K562 (cell line): ENCODE data around the gene SIGLEC11. TPM values are rescaled to one million over a fixed set of nuclear protein-coding genes. Genes with fewer than 3 reads are reported as not detected.

Source experiments
- ARID4B ChIP-seq: sonication (generic); formaldehyde crosslinking; IDR thresholded peaks from 2 replicates; pipeline ENCODE4 v1.8.0; 2022; ENCODE audit warnings: mild to moderate bottlenecking, missing genetic modification reagents
- ASH1L ChIP-seq: fragments of 450-650 bp; IDR thresholded peaks from 2 replicates; pipeline ENCODE4 v1.6.1; 2018; ENCODE audit warnings: borderline replicate concordance, mild to moderate bottlenecking, low read depth; ENCODE audit not compliant: partially characterized antibody
- BRD4 ChIP-seq: fragments of 200-600 bp; sonication (generic); IDR thresholded peaks from 2 replicates; pipeline ENCODE4 v1.6.1; 2017; ENCODE audit warnings: inconsistent platforms
- CEBPB ChIP-seq: fragments of 450-650 bp; IDR thresholded peaks from 2 replicates; pipeline ENCODE4 v1.6.1; 2016; ENCODE audit warnings: missing genetic modification characterization, missing compliant biosample characterization
- HBP1 ChIP-seq: fragments of 450-650 bp; formaldehyde crosslinking; IDR thresholded peaks from 2 replicates; pipeline ENCODE4 v1.4.0; 2022; ENCODE audit warnings: missing genetic modification characterization
- HCFC1 ChIP-seq: IDR thresholded peaks from 2 replicates; pipeline ENCODE4 v1.6.1; 2012; ENCODE audit warnings: low read depth, low read length, improper control_type of control experiment
- IRF1 ChIP-seq: sonication (generic); formaldehyde crosslinking; IDR thresholded peaks from 2 replicates; pipeline ENCODE4 v1.8.0; 2022; ENCODE audit warnings: missing genetic modification reagents, mild to moderate bottlenecking, borderline replicate concordance
- MITF ChIP-seq: IDR thresholded peaks from 2 replicates; pipeline ENCODE4 v1.6.1; 2014; ENCODE audit warnings: antibody characterized with exemption
- PHF20 ChIP-seq: fragments of 450-650 bp; IDR thresholded peaks from 2 replicates; pipeline ENCODE4 v1.6.1; 2018; ENCODE audit not compliant: partially characterized antibody
- PHF21A ChIP-seq: fragments of 450-650 bp; IDR thresholded peaks from 2 replicates; pipeline ENCODE4 v1.6.1; 2017; ENCODE audit warnings: low read depth, borderline replicate concordance
- POLR2G ChIP-seq: fragments of 200-400 bp; formaldehyde crosslinking; IDR thresholded peaks from 2 replicates; pipeline ENCODE4 v1.6.1; 2017; ENCODE audit warnings: low read depth, mild to moderate bottlenecking, antibody characterized with exemption, low read length, moderate library complexity
- RFX7 ChIP-seq: fragments of 250-450 bp; sonication (Bioruptor Pico); IDR thresholded peaks from 2 replicates; pipeline ENCODE4 v1.5.1; 2021; ENCODE audit warnings: mild to moderate bottlenecking
- VEZF1 ChIP-seq: fragments of 200-800 bp; sonication (Bioruptor generic); IDR thresholded peaks from 2 replicates; pipeline ENCODE4 v1.6.1; 2017; ENCODE audit warnings: missing genetic modification characterization, missing compliant biosample characterization
- ZBTB2 ChIP-seq: fragments of 450-650 bp; IDR thresholded peaks from 2 replicates; pipeline ENCODE4 v1.6.1; 2016; ENCODE audit warnings: antibody characterized with exemption
- ZKSCAN1 ChIP-seq: fragments of 150-350 bp; IDR thresholded peaks from 2 replicates; pipeline ENCODE4 v1.6.1; 2016; ENCODE audit warnings: low read depth, low read length
- ZNF140 ChIP-seq: fragments of 250-450 bp; sonication (Bioruptor Pico); IDR thresholded peaks from 2 replicates; pipeline ENCODE4 v1.8.0; 2021; ENCODE audit warnings: moderate library complexity, mild to moderate bottlenecking, inconsistent platforms
- ZNF239 ChIP-seq: fragments of 250-450 bp; sonication (Bioruptor Pico); IDR thresholded peaks from 2 replicates; pipeline ENCODE4 v1.4.0; 2020; ENCODE audit warnings: mild to moderate bottlenecking
- polyA plus RNA-seq, 8 experiments: library from polyadenylated mRNA; depleted of rRNA in 4 of 8; stranded (reverse) in 5 of 8; unstranded in 3 of 8; fragments of >200 nt; fragmentation: Nextera tagmentation in 2 of 8; fragmentation: Illumina TruSeq in 1 of 8; extraction: Ambion mirVana in 2 of 8; extraction: Trizol in 1 of 8; gene quantifications; 2 replicates each; pipeline versions ENCODE4 v1.2.1 to v1.2.3, GENCODE V29; 2011 to 2014; ENCODE audit warnings: inconsistent platforms in 1 of 8, missing spikeins in 1 of 8
- total RNA-seq, 7 experiments: library from RNA; depleted of rRNA in 6 of 7; stranded (reverse); fragments of >200 nt in 6 of 7; fragmentation: Illumina TruSeq in 2 of 7; extraction: Trizol in 2 of 7; gene quantifications; 2 replicates each; pipeline versions ENCODE4 v1.2.1 to v1.2.3, GENCODE V29; 2011 to 2021; ENCODE audit warnings: low replicate concordance in 1 of 7

Gene SIGLEC11
- total and polyA plus RNA-seq, 9 of the 15 experiments (the other 6 are each of a cell fraction or from before 2014, with no cell fraction given), result not detected

- TF ChIP-seq MITF (no peak), ZBTB2 (no peak), ARID4B (no peak), ZKSCAN1 (0 out of 2 replicates have a peak, but pooled peaks have one; percentile 15), HBP1 (CRISPR knock-in tag) (no peak), CEBPB (peak; percentile 82), VEZF1 (CRISPR knock-in tag) (no peak), PHF21A (no peak), HCFC1 (peak; percentile 34; the same call in 1 of the 2 replicates), ASH1L (no peak), BRD4 (no peak), ZNF239 (no peak), POLR2G (peak; percentile 36; the same call in 1 of the 2 replicates), IRF1 (CRISPR knock-in tag) (no peak), PHF20 (no peak), ZNF140 (CRISPR knock-in tag) (no peak), RFX7 (CRISPR knock-in tag) (no peak)
Measured at GRCh38 chr19:49937750-49938381, 23.1 kb downstream of the SIGLEC11 start (continued).
